Activated CD4-positive, alpha-beta T cell treated with anti-CD3 and anti-CD28 coated beads, Interleukin-2, Interleukin-6, amounts not matched to agents 100 ng/mL and 50 ng/mL, durations not matched to agents 16 hours and 8 hours (primary cell): ENCODE data around the gene ZSWIM8.
"Not testable (repeated sequence)": the region's sequence is repeated elsewhere in the genome, so short reads cannot be mapped to it uniquely, and the experiment has no call there.

Source experiments
- DNase-seq: peaks from one replicate; pipeline ENCODE4 v3.0.0-alpha.2; 2020

The ZSWIM8 gene

GRCh38 chr10:73773152-73773879, 12.1 kb upstream of the ZSWIM8 start:
- DNase-seq = no peak

GRCh38 chr10:73774637-73775036, 10.8 kb upstream of the ZSWIM8 start:
- DNase-seq = peak; percentile 20

- no peak for DNase-seq
Measured at GRCh38 chr10:73779018-73779417, 6.4 kb upstream of the ZSWIM8 start.

- DNase-seq = no peak
Measured at GRCh38 chr10:73779539-73780197, 5.7 kb upstream of the ZSWIM8 start.

- DNase-seq = no peak
Measured at GRCh38 chr10:73780301-73780700, 5.1 kb upstream of the ZSWIM8 start.

GRCh38 chr10:73780966-73781365, 4.4 kb upstream of the ZSWIM8 start:
- DNase-seq = peak; percentile 25

GRCh38 chr10:73781548-73781878, 3.9 kb upstream of the ZSWIM8 start:
- no peak for DNase-seq

- DNase-seq = peak; percentile 95
Measured at GRCh38 chr10:73781879-73782748, 3.3 kb upstream of the ZSWIM8 start, which contains the start of gene CHCHD1. Gene CHCHD1 (plus strand): TSS chr10:73782048. CDS start chr10:73782076, 28 bp downstream.

- DNase-seq = no peak
Measured at GRCh38 chr10:73782749-73783085, 2.7 kb upstream of the ZSWIM8 start.

- DNase-seq = peak; percentile 44
Measured at GRCh38 chr10:73785721-73786511, 510 bp downstream of the ZSWIM8 start.

- no peak for DNase-seq
Measured at GRCh38 chr10:73786512-73786885, 1.1 kb downstream of the ZSWIM8 start.

- not testable (repeated sequence) for DNase-seq
Measured at GRCh38 chr10:73787031-73787800, 1.8 kb downstream of the ZSWIM8 start.

- no peak for DNase-seq
Measured at GRCh38 chr10:73788864-73789658, 3.7 kb downstream of the ZSWIM8 start.

GRCh38 chr10:73789659-73790055, 4.3 kb downstream of the ZSWIM8 start:
- DNase-seq = no peak

GRCh38 chr10:73790886-73791625, 5.7 kb downstream of the ZSWIM8 start:
- DNase-seq = no peak

GRCh38 chr10:73791871-73792400, 6.5 kb downstream of the ZSWIM8 start:
- DNase-seq = no peak

GRCh38 chr10:73793456-73793855, 8.1 kb downstream of the ZSWIM8 start:
- no peak for DNase-seq

- not testable (repeated sequence) for DNase-seq
Measured at GRCh38 chr10:73795491-73795890, 10.1 kb downstream of the ZSWIM8 start.

- DNase-seq = not testable (repeated sequence)
Measured at GRCh38 chr10:73796035-73796434, 10.6 kb downstream of the ZSWIM8 start.

- DNase-seq = no peak
Measured at GRCh38 chr10:73796766-73797165, 11.4 kb downstream of the ZSWIM8 start.
